Keratinocyte (primary cell): ENCODE results near the gene PPP2CA. TPM values are rescaled to one million over a fixed set of nuclear protein-coding genes. Genes with fewer than 3 reads are reported as not detected.

Source experiments
- DNase-seq: peaks from one replicate; pipeline ENCODE4 v3.0.0-alpha.2; 2011; ENCODE audit warnings: low read depth, missing footprints, low spot score
- FAIRE-seq: peaks from 2 replicates; lab custom pipeline; 2011; peaks lifted over from hg19 to GRCh38; lab: Jason Lieb, UNC
- H2AFZ ChIP-seq: 2 replicates; pipeline ENCODE4 v1.6.0; 2012; ENCODE audit warnings: low read length, control low read depth, inconsistent platforms; ENCODE audit not compliant: control insufficient read depth
- H3K27ac ChIP-seq: 2 replicates; pipeline ENCODE4 v1.5.1; 2011; ENCODE audit warnings: low read length; ENCODE audit not compliant: control insufficient read depth, insufficient read depth
- H3K27me3 ChIP-seq: 3 replicates; pipeline ENCODE4 v1.6.0; 2011; ENCODE audit warnings: low read length; ENCODE audit not compliant: control insufficient read depth, insufficient read depth; ENCODE audit errors: extremely low read depth
- H3K36me3 ChIP-seq, 2 experiments: 2 replicates in 1 of 2; 3 replicates in 1 of 2; pipeline ENCODE4 v1.5.1; 2011; ENCODE audit warnings: low read length in 2 of 2, mild to moderate bottlenecking in 1 of 2; ENCODE audit not compliant: control insufficient read depth in 2 of 2, insufficient read depth in 2 of 2; ENCODE audit errors: extremely low read depth in 1 of 2
- H3K4me1 ChIP-seq: 3 replicates; pipeline ENCODE4 v1.5.1; 2011; ENCODE audit warnings: low read length; ENCODE audit not compliant: control insufficient read depth, insufficient read depth; ENCODE audit errors: extremely low read depth
- H3K4me2 ChIP-seq: 3 replicates; pipeline ENCODE4 v1.6.0; 2011; ENCODE audit warnings: low read depth, low read length; ENCODE audit not compliant: control insufficient read depth, insufficient read depth; ENCODE audit errors: extremely low read depth
- H3K4me3 ChIP-seq, 3 experiments: fragments of 200-600 bp in 1 of 3; sonication (generic) in 1 of 3; 2 replicates in 2 of 3; 3 replicates in 1 of 3; pipeline ENCODE4 v1.5.1; 2011 to 2016; ENCODE audit warnings: low read length in 3 of 3, mild to moderate bottlenecking in 3 of 3, control low read depth in 2 of 3, inconsistent platforms in 1 of 3, low read depth in 1 of 3, mixed read lengths in 1 of 3, mixed run types in 1 of 3, moderate library complexity in 1 of 3; ENCODE audit not compliant: control insufficient read depth in 2 of 3, insufficient read depth in 2 of 3; ENCODE audit errors: extremely low read depth in 1 of 3
- H3K79me2 ChIP-seq: 2 replicates; pipeline ENCODE4 v1.6.0; 2012; ENCODE audit warnings: low read length; ENCODE audit not compliant: control insufficient read depth, insufficient read depth
- H3K9ac ChIP-seq: 3 replicates; pipeline ENCODE4 v1.6.0; 2011; ENCODE audit warnings: low read length; ENCODE audit not compliant: control insufficient read depth, insufficient read depth; ENCODE audit errors: extremely low read depth
- H3K9me1 ChIP-seq: 3 replicates; pipeline ENCODE4 v1.6.0; 2011; ENCODE audit warnings: low read length; ENCODE audit not compliant: control insufficient read depth, insufficient read depth; ENCODE audit errors: extremely low read depth
- H3K9me3 ChIP-seq: 2 replicates; pipeline ENCODE4 v1.5.1; 2012; ENCODE audit warnings: low read depth, low read length; ENCODE audit not compliant: control insufficient read depth
- H4K20me1 ChIP-seq: 3 replicates; pipeline ENCODE4 v1.6.0; 2011; ENCODE audit warnings: low read length; ENCODE audit not compliant: control insufficient read depth, insufficient read depth; ENCODE audit errors: extremely low read depth
- CTCF ChIP-seq, 3 experiments: IDR thresholded peaks in 1 of 3; conservative IDR thresholded peaks in 1 of 3; optimal IDR thresholded peaks in 1 of 3; 2 replicates in 2 of 3; 3 replicates in 1 of 3; pipeline versions ENCODE3 to v1.5.1; 2011; ENCODE audit warnings: low read length in 3 of 3, mild to moderate bottlenecking in 3 of 3, moderate library complexity in 2 of 3, control low read depth in 1 of 3, inconsistent platforms in 1 of 3; ENCODE audit not compliant: insufficient read depth in 2 of 3; ENCODE audit errors: extremely low read depth in 1 of 3
- EZH2 ChIP-seq: IDR thresholded peaks from one replicate; pipeline ENCODE4 v1.6.1; 2012; ENCODE audit warnings: inconsistent platforms, mild to moderate bottlenecking, low read length, moderate library complexity
- dilution Hi-C: fragments of 300-500 bp; cut with MboI; formaldehyde crosslinking; loops from one replicate; pipeline ENCODE4 v1.7.0; 2020; ENCODE audit warnings: low sequenced_read_pairs; ENCODE audit not compliant: extremely low pct_ligation_motif_present
- polyA plus RNA-seq, 5 experiments: library from polyadenylated mRNA; depleted of rRNA in 3 of 5; stranded (reverse) in 3 of 5; stranded (forward) in 1 of 5; unstranded in 1 of 5; fragments of >200 nt; gene quantifications; 1 replicate in 1 of 5; 2 replicates in 3 of 5; 3 replicates in 1 of 5; pipeline versions ENCODE4 v1.2.1 to v1.2.3, GENCODE V29; 2011 to 2012; ENCODE audit warnings: missing spikeins in 2 of 5, low read depth in 1 of 5, low replicate concordance in 1 of 5

Gene PPP2CA
- polyA plus RNA-seq, 1 donor (not counting 4 experiments of a cell fraction or from before 2014, with no cell fraction given) = 255 TPM

- Histone ChIP-seq H3K9me1 (peaks cover 8% of the 10 kb centered on the region), H3K27ac (no peak overlapping the region), H3K27me3 (no peaks in the 10 kb centered on the region), H3K9me3 (no peaks in the 10 kb centered on the region), H3K4me1 (no peaks in the 10 kb centered on the region), H3K9ac (no peak overlapping the region), H2AFZ (no peak overlapping the region), H3K36me3 (peaks cover 0 to 3% of the 10 kb centered on the region in 2 experiments), H3K79me2 (peaks cover 99% of the 10 kb centered on the region), H4K20me1 (peaks cover 60% of the 10 kb centered on the region), H3K4me2 (no peak overlapping the region), H3K4me3 (no peak overlapping the region)
- DNase-seq = no peak
- dilution Hi-C loops = loop anchor here (5.0 kb wide), 1 partner anchor 68 kb away; no protein-coding TSS in a partner anchor
- TF ChIP-seq CTCF (optimal IDR thresholded peaks at IDR 0.05 in 1 of 3, IDR thresholded peaks at IDR 0.05 in 1 of 3, conservative IDR thresholded peaks at IDR 0.05 in 1 of 3; ENCODE audit: extremely low read depth in 1 of 3, insufficient read depth in 2 of 3, low read length in 3 of 3) = no peak
- TF ChIP-seq EZH2 = no peak
- no peak for FAIRE-seq
Observed at GRCh38 chr5:134209477-134210245, 16.2 kb downstream of the PPP2CA start.

GRCh38 chr5:134207696-134208095 is 18.2 kb downstream of the PPP2CA start:
- H3K9ac ChIP-seq = no peak overlapping the region

More at GRCh38 chr5:134207696-134208095, 18.2 kb downstream of the PPP2CA start:
- TF ChIP-seq EZH2 (no peak), CTCF (optimal IDR thresholded peaks at IDR 0.05 in 1 of 3, IDR thresholded peaks at IDR 0.05 in 1 of 3, conservative IDR thresholded peaks at IDR 0.05 in 1 of 3; ENCODE audit: extremely low read depth in 1 of 3, insufficient read depth in 2 of 3, low read length in 3 of 3) (no peak)
- Histone ChIP-seq H3K79me2 (peaks cover 97% of the 10 kb centered on the region), H3K4me2 (no peak overlapping the region), H3K4me1 (no peaks in the 10 kb centered on the region), H3K27ac (no peak overlapping the region), H4K20me1 (peaks cover 49% of the 10 kb centered on the region), H3K27me3 (no peaks in the 10 kb centered on the region), H3K4me3 (no peak overlapping the region), H2AFZ (no peak overlapping the region), H3K36me3 (peaks cover 4 to 6% of the 10 kb centered on the region in 2 experiments), H3K9me3 (no peaks in the 10 kb centered on the region), H3K9me1 (peaks cover 8% of the 10 kb centered on the region)
- FAIRE-seq (no peak), DNase-seq (no peak)
- dilution Hi-C loops = no loop called here
